OCI-LY1 (cell line): ENCODE results near the gene PDE3A.

Source experiments
- H2AFZ ChIP-seq: fragments of 200-600 bp; sonication (generic), shearing (Covaris generic); 2 replicates; pipeline ENCODE4 v1.6.0; 2014; ENCODE audit warnings: antibody characterized with exemption, mild to moderate bottlenecking, low read length
- H3F3A ChIP-seq: fragments of 200-600 bp; sonication (generic), shearing (Covaris generic); 2 replicates; pipeline ENCODE4 v1.6.0; 2014; ENCODE audit warnings: mild to moderate bottlenecking, antibody characterized with exemption, low read length, moderate library complexity; ENCODE audit not compliant: insufficient read depth
- H3K27ac ChIP-seq: fragments of 200-600 bp; sonication (generic); 2 replicates; pipeline ENCODE4 v1.5.1; 2014; ENCODE audit warnings: low read length, mixed run types, mild to moderate bottlenecking, low read depth; ENCODE audit not compliant: poor library complexity, severe bottlenecking
- H3K27me3 ChIP-seq: fragments of 200-600 bp; sonication (generic); 2 replicates; pipeline ENCODE4 v1.6.0; 2014; ENCODE audit warnings: antibody characterized with exemption, mild to moderate bottlenecking, low read length, moderate library complexity; ENCODE audit not compliant: insufficient read depth
- H3K36me3 ChIP-seq: fragments of 200-600 bp; sonication (generic); 2 replicates; pipeline ENCODE4 v1.6.1; 2014; ENCODE audit warnings: mild to moderate bottlenecking, antibody characterized with exemption, low read length, moderate library complexity, mixed read lengths; ENCODE audit not compliant: insufficient read depth
- H3K4me1 ChIP-seq: fragments of 200-600 bp; sonication (generic); 2 replicates; pipeline ENCODE4 v1.5.1; 2014; ENCODE audit warnings: mild to moderate bottlenecking, low read length, moderate library complexity; ENCODE audit not compliant: insufficient read depth, severe bottlenecking
- H3K4me2 ChIP-seq: fragments of 200-600 bp; sonication (generic), shearing (Covaris generic); 2 replicates; pipeline ENCODE4 v1.6.1; 2014; ENCODE audit warnings: low read length
- H3K4me3 ChIP-seq: fragments of 200-600 bp; sonication (generic); 2 replicates; pipeline ENCODE4 v1.5.1; 2014; ENCODE audit warnings: low read length, low read depth, mild to moderate bottlenecking, mixed read lengths; ENCODE audit not compliant: poor library complexity, severe bottlenecking
- H3K79me2 ChIP-seq: fragments of 200-600 bp; shearing (Covaris generic); 2 replicates; pipeline ENCODE4 v1.6.1; 2016; ENCODE audit warnings: mixed run types, low read length, mixed read lengths; ENCODE audit not compliant: insufficient read depth
- H3K9ac ChIP-seq: fragments of 200-600 bp; sonication (generic), shearing (Covaris generic); 2 replicates; pipeline ENCODE4 v1.6.1; 2014; ENCODE audit warnings: mild to moderate bottlenecking, low read length, mixed read lengths
- H3K9me2 ChIP-seq: fragments of 200-600 bp; sonication (generic), shearing (Covaris generic); 2 replicates; pipeline ENCODE4 v1.6.1; 2014; ENCODE audit warnings: low read depth, mild to moderate bottlenecking, low read length, mixed read lengths
- H3K9me3 ChIP-seq: fragments of 200-600 bp; shearing (Covaris generic); 2 replicates; pipeline ENCODE4 v1.6.1; 2014; ENCODE audit warnings: low read length, mixed read lengths
- H4K20me1 ChIP-seq: fragments of 200-600 bp; sonication (generic), shearing (Covaris generic); 2 replicates; pipeline ENCODE4 v1.6.0; 2016; ENCODE audit warnings: mild to moderate bottlenecking, low read length; ENCODE audit not compliant: insufficient read depth
- CTCF ChIP-seq: fragments of 200-600 bp; sonication (generic), shearing (Covaris generic); IDR thresholded peaks from 2 replicates; pipeline ENCODE4 v1.5.1; 2017; ENCODE audit warnings: mild to moderate bottlenecking, antibody characterized with exemption, low read length, moderate library complexity, mixed read lengths
- EZH2 ChIP-seq: fragments of 200-600 bp; sonication (generic), shearing (Covaris generic); IDR thresholded peaks from 2 replicates; pipeline ENCODE4 v1.8.0; 2017; ENCODE audit warnings: borderline replicate concordance, mixed run types, mild to moderate bottlenecking, antibody characterized with exemption, low read length, moderate library complexity, mixed read lengths

The PDE3A gene

DNA sequence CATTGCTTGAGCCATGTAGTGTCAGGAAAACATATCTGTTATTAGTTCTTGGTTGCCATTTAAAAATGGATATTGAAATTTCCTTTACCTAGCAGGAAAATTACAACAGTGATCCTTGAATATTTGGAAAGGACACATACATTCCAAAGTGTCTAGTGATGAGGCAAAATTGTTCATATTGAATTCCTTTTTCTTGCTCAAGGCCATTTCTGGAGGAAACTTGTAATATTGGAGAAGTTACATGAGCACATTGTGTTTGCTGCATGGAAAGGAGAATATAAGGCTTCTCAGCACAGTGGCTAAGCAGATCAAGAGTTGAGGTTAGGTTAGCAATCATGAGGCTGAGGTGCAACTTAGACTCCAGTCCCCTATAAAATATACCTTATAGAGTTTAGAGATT, 121.9 kb downstream of the PDE3A start:
- Histone ChIP-seq H3K4me2 (no peak overlapping the region), H2AFZ (no peak overlapping the region), H3K4me3 (no peak overlapping the region), H3K4me1 (no peaks in the 10 kb centered on the region), H3K9ac (no peak overlapping the region), H3K9me3 (no peaks in the 10 kb centered on the region), H3F3A (no peaks in the 10 kb centered on the region), H3K36me3 (no peaks in the 10 kb centered on the region), H3K9me2 (no peaks in the 10 kb centered on the region), H4K20me1 (no peaks in the 10 kb centered on the region), H3K27me3 (no peaks in the 10 kb centered on the region), H3K27ac (no peak overlapping the region), H3K79me2 (no peaks in the 10 kb centered on the region)
- TF ChIP-seq EZH2 (no peak), CTCF (no peak)

DNA sequence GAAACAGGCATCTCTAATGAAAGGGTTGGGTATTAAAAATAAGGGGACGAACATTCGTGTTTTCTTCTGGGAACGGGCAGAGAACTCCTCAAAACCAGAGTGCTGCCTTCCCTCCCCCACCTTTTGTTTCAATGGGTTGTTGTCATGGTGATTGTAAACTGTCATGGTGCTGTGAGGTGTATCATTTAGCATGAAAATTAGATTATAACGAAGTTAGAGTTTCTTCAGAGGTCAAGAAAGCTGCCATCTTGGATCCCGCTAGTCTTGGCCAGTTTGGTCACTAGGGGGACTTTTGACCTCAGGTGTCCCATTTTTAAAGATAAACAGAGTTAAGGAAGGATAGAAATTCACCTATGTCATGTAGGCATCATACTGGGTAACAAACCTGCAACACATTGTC, 123.0 kb downstream of the PDE3A start:
- no peak overlapping the region for H3K4me3 ChIP-seq
- H3K4me2 ChIP-seq: no peak overlapping the region
- no peaks in the 10 kb centered on the region for H3K36me3 ChIP-seq
- H3K4me1 ChIP-seq: no peaks in the 10 kb centered on the region
- H4K20me1 ChIP-seq: no peaks in the 10 kb centered on the region
- no peak for TF ChIP-seq CTCF
- H3K79me2 ChIP-seq: no peaks in the 10 kb centered on the region
- no peak overlapping the region for H3K9ac ChIP-seq
- no peak overlapping the region for H3K27ac ChIP-seq
- no peaks in the 10 kb centered on the region for H3K9me3 ChIP-seq
- no peaks in the 10 kb centered on the region for H3K27me3 ChIP-seq
- no peak overlapping the region for H2AFZ ChIP-seq
- H3F3A ChIP-seq: no peaks in the 10 kb centered on the region
- no peaks in the 10 kb centered on the region for H3K9me2 ChIP-seq

DNA sequence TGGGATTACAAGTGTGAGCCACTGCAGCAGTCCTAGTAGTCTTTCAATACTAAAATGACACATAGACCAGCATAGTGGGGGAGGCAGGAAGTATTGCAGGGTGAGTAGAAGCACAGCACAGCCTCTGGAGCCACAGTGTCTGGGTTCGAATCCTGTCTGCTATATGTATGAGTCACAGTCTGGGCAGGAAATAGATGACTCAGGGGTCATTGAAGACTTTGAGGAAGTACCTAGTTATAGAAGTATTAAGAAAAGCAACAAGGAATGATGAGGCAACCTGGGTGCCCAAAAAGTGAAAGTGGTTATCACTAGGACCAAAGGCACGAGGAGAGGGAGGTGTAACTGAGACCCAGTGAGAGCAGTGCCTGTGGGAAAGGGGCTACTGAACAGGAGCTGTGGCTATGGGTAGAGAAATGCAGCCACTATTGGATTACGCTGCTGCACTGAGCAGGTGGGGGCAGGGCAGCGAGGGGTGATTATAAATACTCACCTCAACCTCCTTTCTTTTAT, 124.0 kb downstream of the PDE3A start:
- Histone ChIP-seq H3K27ac (no peak overlapping the region), H3K4me2 (no peak overlapping the region), H4K20me1 (no peaks in the 10 kb centered on the region), H3K9me3 (no peaks in the 10 kb centered on the region), H3K4me1 (no peaks in the 10 kb centered on the region), H3K9ac (no peak overlapping the region), H3K36me3 (no peaks in the 10 kb centered on the region), H2AFZ (no peak overlapping the region), H3K79me2 (no peaks in the 10 kb centered on the region), H3K9me2 (no peaks in the 10 kb centered on the region), H3K4me3 (no peak overlapping the region), H3K27me3 (no peaks in the 10 kb centered on the region), H3F3A (no peaks in the 10 kb centered on the region)
- TF ChIP-seq CTCF: no peak
- TF ChIP-seq EZH2: no peak
